RWPE2 (cell line): ENCODE data around the gene MYO1G.

ENCODE experiments used
- ATAC-seq: fragments of 200-7000 bp; cut with Tn5 transposase; 3 replicates; pipeline ENCODE4 v1.9.1; 2021; ENCODE audit warnings: low read depth
- DNase-seq: peaks from one replicate; pipeline ENCODE4 v3.0.0-alpha.2; 2020; ENCODE audit warnings: low spot score
- H3K27ac ChIP-seq: fragments of 450-650 bp; 2 replicates; pipeline ENCODE4 v1.5.1; 2017; ENCODE audit warnings: mild to moderate bottlenecking; ENCODE audit not compliant: poor library complexity, severe bottlenecking
- H3K27me3 ChIP-seq: fragments of 250-450 bp; sonication (Bioruptor Pico); 2 replicates; pipeline ENCODE4 v1.5.1; 2021; ENCODE audit warnings: mild to moderate bottlenecking, moderate library complexity; ENCODE audit not compliant: insufficient read depth, poor library complexity, severe bottlenecking
- H3K36me3 ChIP-seq: fragments of 250-450 bp; sonication (Bioruptor Pico); 2 replicates; pipeline ENCODE4 v1.5.1; 2020; ENCODE audit warnings: low read depth, mild to moderate bottlenecking, moderate library complexity
- H3K4me1 ChIP-seq: fragments of 250-450 bp; sonication (Bioruptor Pico); 2 replicates; pipeline ENCODE4 v1.5.1; 2021; ENCODE audit warnings: mild to moderate bottlenecking, moderate library complexity; ENCODE audit not compliant: insufficient read depth, poor library complexity, severe bottlenecking
- H3K4me3 ChIP-seq: fragments of 250-450 bp; sonication (Bioruptor Pico); 2 replicates; pipeline ENCODE4 v1.5.1; 2021; ENCODE audit warnings: mild to moderate bottlenecking, moderate library complexity; ENCODE audit not compliant: severe bottlenecking
- H3K9me3 ChIP-seq: fragments of 250-450 bp; sonication (Bioruptor Pico); 2 replicates; pipeline ENCODE4 v1.5.1; 2021; ENCODE audit warnings: mild to moderate bottlenecking, moderate library complexity; ENCODE audit not compliant: severe bottlenecking
- TF ChIP-seq, protein P1 (sequence below): fragments of 450-650 bp; IDR thresholded peaks from one replicate; pipeline ENCODE4 v1.5.1; 2017; ENCODE audit warnings: mild to moderate bottlenecking, moderate library complexity; ENCODE audit not compliant: poor library complexity, severe bottlenecking

The MYO1G gene

GRCh38 chr7:44965937-44966730 is 12.7 kb downstream of the MYO1G start:
- Histone ChIP-seq H3K27ac (no peak overlapping the region), H3K36me3 (no peaks in the 10 kb centered on the region), H3K9me3 (no peaks in the 10 kb centered on the region)

GRCh38 chr7:44965441-44965903 is 13.3 kb downstream of the MYO1G start:
- H3K27me3 ChIP-seq, result peaks cover 8% of the 10 kb centered on the region
- no peak overlapping the region for H3K27ac ChIP-seq
- TF ChIP-seq, protein P1, sequence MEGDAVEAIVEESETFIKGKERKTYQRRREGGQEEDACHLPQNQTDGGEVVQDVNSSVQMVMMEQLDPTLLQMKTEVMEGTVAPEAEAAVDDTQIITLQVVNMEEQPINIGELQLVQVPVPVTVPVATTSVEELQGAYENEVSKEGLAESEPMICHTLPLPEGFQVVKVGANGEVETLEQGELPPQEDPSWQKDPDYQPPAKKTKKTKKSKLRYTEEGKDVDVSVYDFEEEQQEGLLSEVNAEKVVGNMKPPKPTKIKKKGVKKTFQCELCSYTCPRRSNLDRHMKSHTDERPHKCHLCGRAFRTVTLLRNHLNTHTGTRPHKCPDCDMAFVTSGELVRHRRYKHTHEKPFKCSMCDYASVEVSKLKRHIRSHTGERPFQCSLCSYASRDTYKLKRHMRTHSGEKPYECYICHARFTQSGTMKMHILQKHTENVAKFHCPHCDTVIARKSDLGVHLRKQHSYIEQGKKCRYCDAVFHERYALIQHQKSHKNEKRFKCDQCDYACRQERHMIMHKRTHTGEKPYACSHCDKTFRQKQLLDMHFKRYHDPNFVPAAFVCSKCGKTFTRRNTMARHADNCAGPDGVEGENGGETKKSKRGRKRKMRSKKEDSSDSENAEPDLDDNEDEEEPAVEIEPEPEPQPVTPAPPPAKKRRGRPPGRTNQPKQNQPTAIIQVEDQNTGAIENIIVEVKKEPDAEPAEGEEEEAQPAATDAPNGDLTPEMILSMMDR, result no peak
- no peaks in the 10 kb centered on the region for H3K4me1 ChIP-seq
- no peaks in the 10 kb centered on the region for H3K36me3 ChIP-seq
- no peak overlapping the region for H3K4me3 ChIP-seq
- DNase-seq (peak; percentile 57), ATAC-seq (no peak)
- no peaks in the 10 kb centered on the region for H3K9me3 ChIP-seq

More at GRCh38 chr7:44965937-44966730, 12.7 kb downstream of the MYO1G start:
- no peak overlapping the region for H3K4me3 ChIP-seq
- peak; percentile 56 for DNase-seq
- H3K4me1 ChIP-seq, result no peaks in the 10 kb centered on the region
- ATAC-seq, result no peak
- H3K27me3 ChIP-seq, result peaks cover 8% of the 10 kb centered on the region
- TF ChIP-seq, protein P1, result no peak

DNA sequence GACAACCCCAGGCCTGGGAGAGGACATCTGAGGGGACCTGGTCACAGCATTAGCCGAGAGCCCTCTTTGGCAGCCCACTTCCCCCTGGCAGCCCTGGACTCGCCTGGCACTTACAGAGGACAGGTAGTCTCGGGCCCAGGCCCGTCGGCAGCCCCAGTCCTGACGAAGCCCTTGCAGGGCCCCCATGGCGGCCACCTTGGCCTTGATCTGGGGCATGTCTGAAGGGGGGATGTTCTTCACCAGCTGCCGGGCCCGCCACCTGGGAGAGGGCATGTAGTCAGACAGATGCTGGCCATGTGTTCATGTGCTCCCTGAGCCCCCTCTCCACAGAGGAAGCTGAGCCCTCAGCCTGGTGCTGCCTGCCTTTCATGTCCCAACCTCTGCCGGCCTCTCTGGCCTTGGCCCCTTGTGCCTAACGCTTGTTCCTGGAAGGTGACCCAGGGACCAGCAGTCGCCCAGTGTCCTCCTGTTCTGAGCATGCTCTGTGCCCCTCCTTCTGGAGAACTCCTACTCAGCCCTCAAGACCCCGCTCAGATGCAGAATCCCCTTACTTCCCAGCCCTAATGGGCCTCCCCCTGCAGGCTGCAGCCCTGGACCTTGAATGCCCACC is 13.9 kb downstream of the MYO1G start:
- no peak overlapping the region for H3K4me3 ChIP-seq
- TF ChIP-seq, protein P1, result no peak
- ATAC-seq, result no peak

GRCh38 chr7:44964384-44964830 is 14.4 kb downstream of the MYO1G start:
- ATAC-seq (peak; percentile 18; the same call in 1 of the 3 replicates), DNase-seq (no peak)
- H3K4me1 ChIP-seq, result no peaks in the 10 kb centered on the region
- TF ChIP-seq, protein P1, result peak; percentile 34
- peaks cover 8% of the 10 kb centered on the region for H3K27me3 ChIP-seq
- no peak overlapping the region for H3K27ac ChIP-seq
- H3K4me3 ChIP-seq, result no peak overlapping the region
- H3K36me3 ChIP-seq, result no peaks in the 10 kb centered on the region
- no peaks in the 10 kb centered on the region for H3K9me3 ChIP-seq

More for the DNA sequence above, 13.9 kb downstream of the MYO1G start:
- peak; percentile 57 for DNase-seq
- H3K27me3 ChIP-seq, result peaks cover 8% of the 10 kb centered on the region
- H3K27ac ChIP-seq, result no peak overlapping the region
- H3K4me1 ChIP-seq, result no peaks in the 10 kb centered on the region
- H3K36me3 ChIP-seq, result no peaks in the 10 kb centered on the region
- H3K9me3 ChIP-seq, result no peaks in the 10 kb centered on the region
